Activated CD4-positive, alpha-beta T cell treated with anti-CD3 and anti-CD28 coated beads for 24 hours (primary cell): ENCODE results near the gene GALNTL6.

Experiments
- DNase-seq, 2 donors: peaks; one replicate each; pipeline ENCODE4 v3.0.0-alpha.2; 2020; ENCODE audit warnings: low read depth in 2 of 2

Gene GALNTL6

DNA sequence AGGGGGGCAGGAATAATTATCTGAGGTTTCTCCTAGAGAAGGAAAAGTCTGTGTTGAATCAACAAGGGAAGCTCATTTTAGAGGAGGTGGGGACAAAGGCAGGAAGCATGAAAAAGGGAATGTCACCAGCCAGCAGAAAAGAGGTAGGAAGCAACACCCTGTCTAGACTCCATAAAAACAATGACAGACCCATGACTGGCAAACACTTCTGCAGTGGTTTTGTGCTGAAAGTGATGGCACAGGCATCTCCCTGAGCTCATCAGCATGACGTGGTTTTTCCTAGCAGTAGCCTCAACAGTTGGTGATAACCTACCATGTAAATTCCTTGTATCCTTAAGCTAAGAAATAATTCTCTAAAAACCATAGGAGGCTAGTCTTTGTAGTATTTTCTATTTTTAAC, 1244.7 kb downstream of the GALNTL6 start:
- no peak for DNase-seq

DNA sequence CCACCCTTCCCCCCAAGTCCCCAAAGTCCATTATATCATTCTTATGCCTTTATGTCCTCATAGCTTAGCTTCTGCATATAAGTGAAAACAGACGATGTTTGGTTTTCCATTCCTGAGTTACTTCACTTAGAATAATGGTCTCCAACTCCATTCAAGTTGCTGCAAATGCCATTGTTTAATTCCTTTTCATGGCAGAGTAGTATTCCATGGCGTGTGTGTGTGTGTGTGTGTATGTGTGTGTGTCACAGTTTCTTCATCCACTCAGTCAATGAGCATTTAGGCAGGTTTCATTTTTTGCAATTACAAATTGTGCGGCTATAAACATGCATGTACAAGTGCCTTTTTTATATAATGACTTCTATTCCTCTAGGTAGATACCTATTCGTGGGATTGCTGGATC, 1248.0 kb downstream of the GALNTL6 start:
- no peak for DNase-seq

DNA sequence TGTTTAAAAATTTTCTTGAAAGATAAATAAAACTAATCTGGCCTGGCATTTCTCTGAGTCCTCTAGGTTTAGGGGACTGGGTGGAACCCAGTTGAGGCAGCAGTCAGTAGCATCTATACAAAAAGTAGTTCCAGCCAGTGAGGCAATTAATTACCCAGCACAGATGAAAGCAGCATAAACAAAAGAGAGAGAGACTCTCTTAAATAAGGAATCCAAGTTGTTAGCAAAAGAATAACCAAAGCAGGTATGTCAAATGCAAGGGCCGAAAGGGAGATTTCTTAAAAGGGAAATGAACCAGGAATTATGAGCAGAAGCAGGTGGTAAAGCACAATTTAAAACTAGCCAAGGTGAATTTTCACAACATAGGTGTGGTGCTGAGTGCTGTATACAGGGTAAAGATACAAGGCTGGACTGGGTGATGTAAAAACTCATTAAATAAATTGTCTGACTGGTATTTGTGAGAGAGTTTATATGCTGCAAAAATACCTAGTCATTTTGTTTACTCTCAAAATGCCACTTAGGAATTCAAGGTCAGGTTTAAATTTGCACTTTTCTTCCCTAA, 1260.8 kb downstream of the GALNTL6 start:
- no peak for DNase-seq

DNA sequence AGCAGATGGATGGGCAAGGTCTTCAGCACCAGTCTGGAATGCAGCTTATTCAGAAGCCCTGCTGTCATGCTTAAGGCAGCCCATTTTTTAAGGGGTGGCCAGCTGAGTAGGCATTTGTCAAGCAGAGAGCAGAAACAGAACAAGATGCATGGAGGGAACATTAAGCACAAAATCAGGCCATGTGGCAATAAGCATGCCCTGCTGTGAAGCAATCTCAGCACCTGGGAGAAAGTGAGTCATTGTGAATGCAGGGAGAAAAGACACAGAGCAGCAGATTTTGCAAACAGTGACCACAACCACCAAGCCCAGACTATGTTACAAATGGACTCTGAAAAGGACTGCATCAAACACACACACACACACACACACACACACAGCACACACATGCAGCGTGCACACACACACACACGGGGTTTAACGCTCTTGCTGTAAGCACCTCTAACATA, 1261.3 kb downstream of the GALNTL6 start:
- no peak for DNase-seq

DNA sequence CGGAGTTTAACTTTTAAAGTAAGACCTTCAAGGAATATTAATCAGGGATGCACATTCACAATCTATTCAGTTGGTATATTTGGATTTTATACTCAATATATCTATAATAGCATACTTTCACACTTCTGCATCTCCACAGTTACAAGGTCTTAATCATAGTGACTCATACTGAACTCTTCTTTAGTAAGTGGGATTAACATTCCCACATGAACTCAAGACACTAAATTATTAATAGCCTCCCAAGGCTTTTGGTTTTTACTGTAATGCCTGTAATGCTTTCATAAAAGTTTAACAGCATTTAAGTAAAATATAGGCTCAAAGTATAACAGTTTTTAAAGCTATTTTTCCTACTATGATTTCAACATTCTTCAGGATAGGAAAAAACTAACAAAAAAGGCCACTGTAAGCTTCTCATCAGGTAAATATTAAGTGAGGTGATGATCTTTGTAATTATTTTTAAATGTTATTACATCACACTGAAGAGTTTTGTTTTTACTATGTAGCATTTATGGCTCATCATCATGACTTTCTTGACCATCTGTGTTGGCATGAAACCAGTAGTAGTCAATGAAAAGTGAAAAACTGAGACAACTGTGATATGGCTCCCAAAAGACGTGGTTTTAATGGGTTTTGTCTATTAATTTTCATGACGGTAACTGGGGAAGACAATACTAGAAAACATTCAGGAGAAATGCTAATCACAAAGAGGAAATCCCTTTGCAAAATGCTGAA, 1263.9 kb downstream of the GALNTL6 start:
- DNase-seq, result no peak

DNA sequence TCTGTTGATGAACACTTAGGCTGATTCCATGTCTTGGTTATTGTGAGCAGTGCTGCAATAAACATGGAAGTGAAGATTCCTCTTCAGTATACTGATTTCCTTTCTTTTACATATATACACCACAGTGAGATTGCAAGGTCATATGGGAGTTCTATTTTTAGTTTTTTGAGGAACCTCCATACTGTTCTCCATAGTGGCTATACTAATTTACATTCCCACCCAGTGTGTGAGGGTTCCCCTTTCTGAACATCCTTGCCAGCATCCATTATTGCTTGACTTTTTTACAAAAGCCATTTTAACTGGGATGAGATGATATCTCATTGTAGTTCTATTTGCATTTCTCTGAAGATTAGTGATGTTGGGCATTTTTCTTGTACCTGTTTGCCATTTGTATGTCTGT, 1274.9 kb downstream of the GALNTL6 start:
- no peak for DNase-seq
